HG03520 (cell line): ENCODE data around the gene GLRA3.
A peak's percentile ranks its signal among the peaks of the same experiment; 100 is the strongest.
"Not testable (repeated sequence)": the region's sequence is repeated elsewhere in the genome, so short reads cannot be mapped to it uniquely, and the experiment has no call there.

Experiments
- ATAC-seq: cut with Tn5 transposase; IDR thresholded peaks from one replicate; pipeline ENCODE4 v1.9.1; 2021; ENCODE audit warnings: mild to moderate bottlenecking, moderate library complexity; ENCODE audit not compliant: unreplicated experiment

Gene GLRA3

DNA sequence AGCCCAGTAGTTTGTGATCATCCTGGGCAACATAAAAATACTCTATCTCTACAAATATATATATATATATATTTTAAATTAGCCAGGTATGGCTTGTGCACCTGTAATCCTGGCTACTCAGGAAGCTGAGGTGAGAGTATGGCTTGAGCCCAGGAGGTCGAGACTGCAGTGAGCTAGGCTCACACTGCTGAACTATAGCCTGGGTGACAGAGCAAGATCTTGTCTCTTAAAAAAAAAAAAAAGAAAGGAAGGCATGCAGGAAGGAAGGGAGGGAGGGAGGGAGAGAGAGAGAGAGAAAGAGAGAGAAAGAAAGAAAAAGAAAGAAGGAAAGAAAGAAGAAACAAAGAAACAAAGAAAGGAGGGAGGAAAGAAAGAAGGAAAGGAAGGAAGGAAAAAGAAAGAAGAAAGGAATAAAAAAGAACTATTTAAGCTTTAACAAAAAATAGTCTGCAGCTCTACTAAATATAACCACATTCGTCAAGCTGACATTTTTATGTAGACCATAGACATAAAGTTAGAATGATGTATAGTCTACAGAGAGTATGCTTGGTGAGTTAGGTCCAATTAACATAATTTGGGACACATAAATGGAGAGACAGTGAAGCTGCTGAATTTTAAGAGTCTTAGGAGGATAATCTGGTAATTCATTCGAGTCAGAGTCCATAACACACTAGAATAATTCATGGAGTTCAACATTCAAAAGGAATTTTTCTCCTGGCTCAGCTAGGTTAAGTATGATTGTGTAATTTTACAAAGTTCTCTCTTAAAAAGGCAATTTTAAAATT lies 111.9 kb downstream of the GLRA3 start:
- no peak for ATAC-seq

DNA sequence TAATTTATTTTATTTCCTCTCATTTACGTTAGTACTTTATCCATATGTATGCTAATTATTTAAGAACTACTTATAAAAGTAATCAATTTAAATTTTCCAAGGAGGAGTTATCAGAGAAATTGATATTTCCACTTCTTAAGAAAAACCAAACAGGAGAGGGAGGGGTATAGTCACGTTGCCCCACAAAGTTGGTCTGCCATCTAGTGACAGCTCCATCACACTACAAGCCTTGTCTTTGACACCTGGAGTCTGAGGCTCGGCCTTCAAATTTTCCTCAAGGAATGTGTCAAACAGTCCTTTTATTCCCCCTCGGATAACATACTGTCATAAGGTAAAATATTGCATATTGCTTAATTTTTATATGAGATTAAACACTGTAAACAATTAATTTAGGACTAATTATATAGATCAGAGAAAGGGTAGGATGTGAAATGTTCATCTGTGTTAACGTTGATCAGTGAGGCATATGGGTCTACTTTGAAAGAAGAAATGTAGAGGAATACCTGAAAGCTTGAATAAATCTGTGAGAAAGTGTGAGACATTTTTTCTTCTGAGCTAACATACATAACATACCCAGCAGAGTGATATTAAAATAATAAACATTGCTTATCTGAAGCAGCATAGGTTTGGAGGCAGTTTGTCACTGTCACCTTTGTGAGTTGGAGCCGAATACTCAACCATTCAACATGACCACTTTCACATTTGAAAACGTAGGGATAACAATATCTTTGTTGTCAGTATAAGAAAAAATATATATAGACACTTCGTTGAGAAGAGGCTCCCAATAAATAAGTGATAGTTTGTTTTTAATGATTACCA lies 114.4 kb downstream of the GLRA3 start:
- peak; percentile 90 for ATAC-seq

DNA sequence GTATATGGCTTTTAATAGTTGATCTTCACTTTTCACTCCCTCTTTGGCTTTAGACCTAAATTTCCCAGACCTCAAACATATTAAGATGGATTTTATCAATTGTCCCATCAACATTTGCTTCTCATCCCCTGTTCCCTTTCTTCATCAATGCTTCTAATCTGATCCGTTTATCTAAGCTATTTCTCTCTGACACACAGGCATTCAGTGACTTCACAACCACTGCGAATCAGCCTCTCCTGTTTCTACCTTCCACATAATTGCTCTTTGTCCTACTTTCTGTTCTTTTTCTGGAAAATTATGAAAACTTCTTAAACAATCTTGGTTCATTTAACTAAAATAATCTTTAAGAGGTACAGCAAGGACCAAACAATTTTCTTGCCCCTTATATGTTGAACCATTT lies 115.2 kb downstream of the GLRA3 start:
- no peak for ATAC-seq

DNA sequence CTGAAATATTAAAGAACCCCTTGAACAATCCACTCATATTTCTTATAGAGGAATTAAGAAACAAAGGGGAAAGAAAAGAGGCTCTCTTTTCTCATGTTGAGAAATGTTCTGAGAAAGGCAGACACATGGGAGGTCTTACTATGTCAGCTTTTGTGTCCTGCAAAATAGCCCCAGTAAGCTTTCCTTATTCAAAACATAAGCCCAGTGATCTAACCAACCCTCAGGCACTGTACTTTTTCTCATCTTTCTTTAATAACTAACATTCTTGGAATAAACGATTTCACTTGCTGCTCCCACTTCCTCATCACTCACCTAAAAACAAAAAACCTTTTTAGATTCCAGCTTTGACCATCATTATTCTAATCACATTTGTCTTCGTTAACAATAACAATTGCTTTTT lies 115.9 kb downstream of the GLRA3 start:
- no peak for ATAC-seq

DNA sequence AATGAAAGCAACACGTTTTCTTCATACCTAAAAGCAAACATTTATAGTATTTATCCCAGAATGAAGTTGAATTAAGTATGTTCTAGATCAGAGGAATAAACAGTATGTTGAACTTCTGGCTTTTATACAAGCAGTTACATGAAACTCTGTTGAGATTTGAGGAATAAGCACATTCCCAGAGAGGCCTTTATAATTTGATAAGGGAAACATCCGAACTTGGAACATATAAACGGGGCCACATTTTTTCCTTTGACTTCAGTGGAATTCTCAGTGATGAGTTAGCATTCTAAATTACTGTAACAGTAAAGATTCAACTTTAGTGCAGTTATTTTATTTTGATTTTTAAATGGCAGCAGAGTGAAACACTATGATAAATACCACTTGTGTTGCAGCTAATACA lies 119.5 kb downstream of the GLRA3 start:
- no peak for ATAC-seq

DNA sequence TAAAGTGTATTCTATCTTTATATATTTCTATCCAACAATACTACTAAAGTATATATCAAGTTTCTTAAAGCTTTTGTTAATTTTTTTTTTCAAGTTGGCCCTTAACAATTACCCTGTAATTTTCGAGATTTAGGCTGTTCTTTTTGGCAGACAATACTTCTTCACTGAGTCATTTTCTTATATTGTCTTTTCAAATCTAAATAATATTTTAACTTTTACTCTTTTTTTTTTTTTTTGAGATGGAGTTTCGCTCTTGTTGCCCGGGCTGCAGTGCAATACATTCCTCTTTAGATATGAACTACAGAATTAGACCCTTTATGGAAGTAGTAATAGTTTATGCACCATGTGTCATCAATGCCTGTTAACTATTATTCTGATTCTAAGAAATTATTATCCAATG lies 120.7 kb downstream of the GLRA3 start:
- no peak for ATAC-seq

DNA sequence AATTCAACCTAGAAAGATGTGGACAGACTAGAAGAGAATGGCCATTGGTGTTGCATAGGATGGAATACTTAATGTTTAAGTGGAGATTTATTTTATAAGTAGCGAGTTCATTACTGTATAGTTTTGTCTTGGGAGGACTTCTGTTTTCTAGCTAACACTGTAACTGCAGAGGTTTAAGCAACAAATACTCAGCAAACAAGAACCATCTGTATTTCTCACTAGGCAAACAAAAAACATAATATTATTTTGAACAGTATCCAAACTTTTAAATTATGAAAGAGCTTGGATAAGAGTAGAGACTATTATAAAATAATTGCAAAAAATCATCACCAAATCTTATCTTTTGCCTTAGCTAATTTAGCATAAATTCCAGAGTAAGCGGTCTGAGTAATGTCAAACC lies 121.1 kb downstream of the GLRA3 start:
- no peak for ATAC-seq

DNA sequence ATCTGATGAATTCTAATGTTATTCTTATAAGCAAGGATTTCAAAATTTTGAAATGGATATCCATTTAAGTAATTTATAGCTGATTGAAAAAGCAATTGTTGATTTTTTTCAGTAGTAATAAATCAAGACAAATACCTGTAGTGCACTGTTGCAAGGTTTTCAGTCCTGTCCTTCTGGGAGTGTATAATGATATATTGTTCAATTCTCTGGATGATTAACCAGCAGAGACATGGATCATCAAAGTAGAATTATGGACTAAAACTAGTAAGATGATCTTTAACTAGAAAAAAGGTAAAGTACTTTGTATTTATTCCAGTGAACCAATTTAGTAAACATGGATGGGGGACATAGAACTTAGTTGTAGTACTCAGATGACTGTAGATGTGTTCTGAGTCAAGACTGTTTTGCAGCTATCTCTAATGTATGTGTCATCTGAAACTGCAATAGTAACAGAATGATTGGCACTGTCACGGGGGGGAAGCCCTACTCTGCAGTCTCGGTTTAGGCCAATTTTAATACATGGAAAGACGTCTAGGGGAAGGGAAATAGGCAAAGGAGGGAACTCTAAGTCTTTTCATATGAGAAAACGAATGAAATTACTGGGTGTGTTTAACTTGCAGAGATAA lies 121.9 kb downstream of the GLRA3 start:
- ATAC-seq, result peak; percentile 100

DNA sequence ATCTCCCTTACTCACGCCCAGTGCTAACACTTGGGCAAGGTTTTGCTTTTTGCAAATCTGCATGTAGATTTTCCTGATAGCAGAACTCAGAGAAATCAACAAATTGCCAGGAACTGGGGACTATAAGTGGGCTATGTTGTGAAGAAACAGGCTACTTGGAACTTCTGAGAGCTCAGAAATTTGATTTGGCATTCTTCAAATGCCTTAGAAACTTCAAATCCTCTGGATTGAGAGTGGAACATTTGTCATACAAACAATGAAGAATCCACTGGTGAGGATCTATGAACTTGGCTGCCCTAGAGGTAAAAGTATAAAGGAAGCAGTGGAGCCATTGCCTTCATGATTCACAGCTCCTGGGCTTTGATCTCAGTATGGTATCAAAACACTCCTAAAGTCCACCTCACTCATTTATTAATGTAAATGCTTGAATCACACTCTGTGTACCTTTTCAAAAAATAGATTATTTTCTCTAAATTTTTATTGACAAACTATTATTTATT lies 126.0 kb downstream of the GLRA3 start:
- ATAC-seq, result no peak

DNA sequence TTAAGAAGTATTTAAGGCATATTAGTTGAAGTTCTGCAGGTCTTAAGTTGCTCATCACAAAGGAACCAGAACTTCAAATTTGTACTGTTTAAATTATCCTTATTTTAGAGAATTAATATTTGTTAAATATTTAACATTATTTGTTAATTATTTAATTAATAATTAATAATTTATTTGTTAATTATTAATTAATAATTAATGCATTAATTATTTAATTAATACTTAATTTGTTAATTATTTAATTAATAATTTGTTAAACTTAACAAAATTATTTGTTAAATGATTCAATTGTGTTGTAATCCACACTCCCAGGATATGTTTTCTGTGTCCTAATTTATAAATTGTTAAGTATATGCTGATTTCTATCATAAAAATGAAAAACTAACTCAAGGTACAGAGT lies 129.4 kb downstream of the GLRA3 start:
- ATAC-seq, result no peak

DNA sequence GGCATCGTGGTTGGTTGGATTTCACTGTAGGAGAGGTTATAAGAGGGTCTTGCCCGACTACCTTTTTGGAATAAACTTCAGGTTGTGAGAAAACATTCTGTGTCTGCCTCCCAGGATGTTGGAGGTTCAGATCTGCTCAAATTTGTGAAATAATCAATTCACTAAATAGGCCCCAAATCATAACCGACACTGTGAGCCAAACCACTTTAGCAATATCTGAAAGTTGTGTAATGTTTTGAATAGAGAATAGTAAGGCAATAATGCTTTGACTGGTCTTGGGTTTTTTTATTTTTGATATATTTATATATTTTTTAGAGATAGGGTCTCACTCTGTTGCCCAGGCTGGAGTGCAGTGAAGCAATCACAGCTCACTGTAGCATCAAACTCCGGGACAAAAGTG lies 131.2 kb downstream of the GLRA3 start:
- ATAC-seq, result no peak

DNA sequence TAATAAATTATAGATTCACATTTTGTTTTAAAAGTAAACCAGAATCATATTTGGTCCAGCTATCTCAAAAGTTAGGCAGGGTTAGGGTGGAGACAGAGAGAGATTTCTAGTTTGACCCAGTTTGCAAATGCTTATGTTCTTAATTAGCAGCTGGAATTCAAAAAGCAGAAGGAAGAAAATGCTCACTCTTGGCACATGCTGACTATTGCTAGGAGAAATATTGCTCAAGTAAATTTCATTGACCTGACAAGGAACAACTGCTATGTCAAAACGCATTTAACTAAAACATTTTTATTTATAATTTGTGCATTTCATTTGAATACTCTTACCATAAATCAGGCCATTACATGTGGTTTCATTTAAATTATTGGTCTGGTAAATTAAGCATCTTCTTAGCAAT lies 131.8 kb downstream of the GLRA3 start:
- ATAC-seq, result no peak

DNA sequence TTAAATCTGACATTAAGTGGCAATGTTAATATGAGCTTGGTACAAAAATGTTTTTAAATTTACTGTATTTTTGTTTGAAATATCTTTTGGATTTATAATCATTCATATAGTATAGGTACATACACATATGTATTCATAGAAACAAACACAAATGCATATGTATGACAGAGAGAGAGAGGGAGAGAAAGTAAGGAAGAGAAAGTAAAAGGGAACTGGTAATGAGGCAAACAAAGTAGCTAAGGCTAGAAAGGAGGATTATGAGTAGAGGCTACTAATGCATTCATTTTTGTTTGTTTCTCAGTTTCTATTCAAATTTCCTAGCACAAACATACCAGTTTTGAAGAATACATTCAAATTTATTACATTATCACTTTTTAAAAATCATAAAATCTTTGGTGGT lies 132.4 kb downstream of the GLRA3 start:
- ATAC-seq, result no peak

DNA sequence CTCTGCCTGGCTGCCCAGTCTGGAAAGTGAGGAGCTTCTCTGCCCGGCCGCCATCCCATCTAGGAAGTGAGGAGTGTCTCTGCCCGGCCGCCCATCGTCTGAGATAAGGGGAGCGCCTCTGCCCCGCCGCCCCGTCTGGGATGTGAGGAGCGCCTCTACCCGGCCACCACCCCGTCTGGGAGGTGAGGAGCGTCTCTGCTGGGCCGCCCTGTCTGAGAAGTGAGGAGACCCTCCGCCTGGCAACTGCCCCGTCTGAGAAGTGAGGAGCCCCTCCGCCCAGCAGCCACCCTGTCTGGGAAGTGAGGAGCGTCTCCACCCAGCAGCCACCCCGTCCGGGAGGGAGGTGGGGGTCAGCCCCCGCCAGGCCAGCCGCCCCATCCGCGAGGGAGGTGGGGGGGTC lies 137.2 kb downstream of the GLRA3 start:
- ATAC-seq, result not testable (repeated sequence)

DNA sequence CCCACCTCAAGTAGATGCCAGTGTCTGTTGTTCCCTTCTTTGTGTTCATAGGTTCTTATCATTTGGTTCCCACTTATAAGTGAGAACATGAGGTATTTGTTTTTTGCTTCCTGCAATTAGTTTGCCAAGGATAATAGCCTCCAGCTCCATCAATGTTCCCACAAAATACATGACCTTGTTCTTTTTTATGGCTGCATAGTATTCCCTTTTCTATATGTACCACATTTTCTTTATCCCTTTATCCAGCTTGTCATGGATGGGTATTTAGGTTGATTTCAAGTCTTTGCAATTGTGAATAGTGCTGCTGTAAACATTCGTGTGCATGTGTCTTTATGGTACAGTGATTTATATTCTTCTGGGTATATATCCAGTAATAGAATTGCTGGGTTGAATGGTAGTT lies 138.4 kb downstream of the GLRA3 start:
- no peak for ATAC-seq

DNA sequence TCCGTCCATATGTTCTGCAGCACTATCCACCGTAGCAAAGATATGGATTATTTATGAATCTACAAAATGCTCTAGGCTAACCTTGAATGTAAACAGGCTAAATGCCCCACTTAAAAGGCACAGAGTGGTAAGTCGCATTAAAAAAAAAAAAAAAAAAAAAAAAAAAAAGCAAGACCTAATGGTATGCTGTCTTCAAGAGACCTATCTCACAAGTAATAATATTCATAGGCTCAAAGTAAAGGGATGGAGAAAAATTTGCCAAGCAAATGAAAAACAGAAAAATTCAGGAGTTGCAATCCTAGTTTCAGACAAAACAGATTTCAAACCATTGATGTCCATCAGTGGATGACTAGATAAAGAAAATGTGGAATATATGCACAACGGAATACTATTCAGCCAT lies 139.4 kb downstream of the GLRA3 start:
- no peak for ATAC-seq

DNA sequence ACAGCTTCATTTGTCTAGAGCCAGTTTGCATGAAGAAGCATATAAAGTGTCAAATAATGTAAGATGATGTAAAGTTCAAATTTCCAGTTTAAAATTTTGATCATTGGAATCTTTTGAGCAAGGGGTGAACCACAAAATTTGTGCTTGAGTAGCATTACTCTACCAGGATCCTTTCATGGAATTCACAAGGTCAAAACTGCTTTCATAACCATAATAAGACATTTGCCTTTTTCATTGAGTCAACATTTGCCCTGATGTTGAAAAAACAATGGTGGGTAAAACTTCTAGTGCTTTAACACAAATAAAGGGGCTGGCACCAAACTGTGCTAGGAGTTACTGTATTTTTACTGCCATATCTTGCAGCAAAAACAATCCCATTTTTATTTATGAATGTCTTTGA lies 142.2 kb downstream of the GLRA3 start:
- ATAC-seq, result no peak

DNA sequence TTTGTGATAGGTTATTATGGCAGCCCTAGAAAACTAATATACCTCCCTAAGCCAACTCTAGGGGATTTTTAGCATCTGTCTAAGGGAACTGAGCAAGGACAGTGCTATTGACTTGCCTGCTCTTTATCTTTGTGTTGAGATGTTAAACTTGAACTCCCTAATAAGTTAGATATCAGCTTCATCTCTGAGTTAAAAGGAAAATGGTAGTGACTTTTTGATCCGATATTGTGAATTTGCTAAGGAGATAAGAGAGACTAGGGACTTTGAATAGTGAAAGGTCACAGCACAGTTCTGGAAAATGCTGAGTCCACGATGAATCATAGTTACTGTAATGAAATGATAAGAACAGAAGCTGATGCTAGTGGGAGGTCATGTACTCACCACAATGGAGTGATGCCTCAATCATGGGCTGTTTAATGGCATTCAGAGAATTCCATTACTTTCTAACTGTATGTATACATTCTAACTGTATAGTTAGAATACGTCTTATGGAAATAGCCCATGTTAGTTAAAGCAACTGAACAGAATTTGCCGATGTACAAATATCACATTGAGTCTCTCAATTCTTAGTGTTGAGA lies 147.2 kb downstream of the GLRA3 start:
- no peak for ATAC-seq

DNA sequence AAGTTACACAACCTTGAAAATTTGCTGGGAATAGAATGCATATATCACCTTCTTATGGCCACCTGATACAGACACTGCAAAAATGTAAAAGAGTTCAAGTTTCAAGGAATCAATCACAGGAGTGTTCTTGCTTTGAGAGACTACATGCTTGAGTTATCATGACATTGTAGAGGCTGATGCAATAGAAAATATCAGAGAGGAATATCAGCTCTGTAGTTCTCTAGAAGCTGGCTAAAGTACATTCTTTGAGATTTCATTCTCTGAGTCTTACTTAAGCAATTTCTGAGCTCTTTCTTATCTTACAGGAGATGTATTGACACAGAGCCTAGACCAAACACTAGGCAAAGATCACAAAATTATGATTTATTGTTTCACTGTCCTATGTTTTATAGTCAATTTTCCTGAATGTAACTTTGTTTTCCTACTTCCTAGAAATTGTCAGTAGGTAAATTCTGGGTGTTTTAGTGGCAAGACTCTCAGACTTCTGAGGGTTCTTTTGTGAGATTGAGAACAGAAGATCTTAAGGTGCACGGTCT lies 154.7 kb downstream of the GLRA3 start:
- ATAC-seq, result no peak

DNA sequence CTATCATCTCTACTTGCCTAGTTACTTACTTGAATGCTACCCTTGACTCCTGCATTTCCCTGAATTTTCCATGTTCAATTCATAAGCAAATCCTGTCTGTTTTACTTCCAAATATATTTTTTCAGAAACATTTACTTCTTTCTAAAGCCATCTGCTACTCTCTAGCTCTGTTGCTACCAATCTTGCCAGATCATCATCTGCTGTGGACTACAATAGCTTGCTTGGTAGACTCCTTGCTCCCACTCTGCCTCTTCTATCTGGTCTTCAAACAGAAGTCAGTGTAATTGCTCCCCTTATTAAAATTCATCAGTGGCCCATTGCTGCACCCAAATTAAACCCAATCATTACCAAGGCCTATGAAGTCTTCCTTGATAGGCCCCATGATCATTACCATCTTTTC lies 155.2 kb downstream of the GLRA3 start:
- ATAC-seq, result no peak

DNA sequence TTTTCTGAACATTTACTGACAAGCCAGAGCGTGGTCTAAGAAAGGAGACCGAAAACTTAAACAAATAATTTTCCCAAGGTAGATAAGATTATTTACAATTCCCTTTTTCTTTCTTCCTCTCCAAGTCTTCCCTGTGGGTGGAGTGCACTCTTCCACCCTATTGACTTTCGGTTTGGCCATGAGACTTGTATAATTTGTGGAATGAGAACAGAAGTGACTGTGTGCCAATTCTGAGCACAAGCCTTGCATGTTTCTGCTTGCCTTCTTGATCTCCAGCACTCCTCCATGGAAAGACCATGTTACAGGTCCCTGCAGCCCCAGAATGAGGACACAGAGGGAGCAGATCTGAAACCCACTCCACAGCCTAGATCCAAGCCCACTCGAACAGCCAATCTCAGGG lies 156.8 kb downstream of the GLRA3 start:
- no peak for ATAC-seq
